SHP77 (cell line): ENCODE measurements around the gene KSR1.
A peak's percentile ranks its signal among the peaks of the same experiment; 100 is the strongest.

Experiments used
- DNase-seq, 2 experiments: peaks; one replicate each; lab custom pipeline; 2025; lab: John Stamatoyannopoulos, UW

KSR1 gene

DNA sequence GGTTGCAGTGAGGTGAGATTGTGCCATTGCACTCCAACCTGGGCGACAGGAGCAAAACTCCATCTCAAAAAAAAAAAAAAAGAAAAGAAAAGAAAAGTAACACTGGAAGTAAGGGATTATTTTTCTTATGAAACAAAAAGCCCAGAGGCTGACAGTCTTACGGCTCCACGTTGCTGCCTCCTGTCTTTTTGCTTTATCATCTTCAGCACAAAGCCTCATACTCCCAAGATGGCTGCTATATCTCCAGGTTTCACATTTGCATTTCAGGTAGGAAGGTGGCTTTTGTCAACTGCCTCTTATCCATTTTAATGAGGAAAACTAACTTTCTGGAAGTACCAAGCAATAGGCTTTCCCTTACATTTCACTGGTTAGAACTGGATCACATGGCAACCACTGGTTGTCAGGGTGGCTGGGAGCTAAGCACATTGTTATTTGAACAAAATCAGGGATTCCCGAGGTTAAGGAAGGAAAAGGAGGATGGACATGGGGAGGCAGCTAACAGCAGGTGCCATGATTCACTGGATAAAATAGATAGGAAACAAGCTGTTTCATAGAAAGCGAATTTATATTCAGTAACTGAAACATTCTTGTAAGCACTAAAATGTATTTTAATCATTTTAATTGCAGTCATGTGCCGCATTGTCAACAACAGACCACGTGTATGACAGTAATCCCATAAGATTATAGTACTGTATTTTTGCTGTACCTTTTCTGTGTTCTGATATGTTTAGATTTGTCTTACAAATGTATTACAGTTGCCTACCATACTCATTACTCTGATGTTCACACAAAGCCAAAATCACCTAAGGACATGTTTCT, 58.6 kb downstream of the KSR1 start:
- no peak for DNase-seq

DNA sequence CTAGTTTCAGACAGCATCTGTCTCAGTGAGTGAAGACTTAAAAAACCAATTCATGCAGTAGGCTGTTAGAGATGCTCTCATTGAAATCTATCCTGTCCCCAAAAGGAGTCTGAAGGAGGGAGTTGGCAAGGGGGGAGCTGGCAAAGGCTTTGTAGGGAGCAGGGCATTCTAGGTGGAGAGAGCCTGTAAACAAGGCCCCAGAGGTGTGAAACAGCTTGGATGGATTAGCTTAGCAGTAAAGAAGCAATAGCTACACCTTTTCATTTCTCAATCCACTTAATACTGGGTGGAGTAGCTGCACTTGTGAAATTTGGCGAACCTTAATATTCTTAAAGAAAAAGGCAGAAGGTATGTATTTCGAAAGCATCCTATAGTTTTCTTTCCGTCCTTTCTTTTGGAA, 61.8 kb downstream of the KSR1 start:
- no peak for DNase-seq

DNA sequence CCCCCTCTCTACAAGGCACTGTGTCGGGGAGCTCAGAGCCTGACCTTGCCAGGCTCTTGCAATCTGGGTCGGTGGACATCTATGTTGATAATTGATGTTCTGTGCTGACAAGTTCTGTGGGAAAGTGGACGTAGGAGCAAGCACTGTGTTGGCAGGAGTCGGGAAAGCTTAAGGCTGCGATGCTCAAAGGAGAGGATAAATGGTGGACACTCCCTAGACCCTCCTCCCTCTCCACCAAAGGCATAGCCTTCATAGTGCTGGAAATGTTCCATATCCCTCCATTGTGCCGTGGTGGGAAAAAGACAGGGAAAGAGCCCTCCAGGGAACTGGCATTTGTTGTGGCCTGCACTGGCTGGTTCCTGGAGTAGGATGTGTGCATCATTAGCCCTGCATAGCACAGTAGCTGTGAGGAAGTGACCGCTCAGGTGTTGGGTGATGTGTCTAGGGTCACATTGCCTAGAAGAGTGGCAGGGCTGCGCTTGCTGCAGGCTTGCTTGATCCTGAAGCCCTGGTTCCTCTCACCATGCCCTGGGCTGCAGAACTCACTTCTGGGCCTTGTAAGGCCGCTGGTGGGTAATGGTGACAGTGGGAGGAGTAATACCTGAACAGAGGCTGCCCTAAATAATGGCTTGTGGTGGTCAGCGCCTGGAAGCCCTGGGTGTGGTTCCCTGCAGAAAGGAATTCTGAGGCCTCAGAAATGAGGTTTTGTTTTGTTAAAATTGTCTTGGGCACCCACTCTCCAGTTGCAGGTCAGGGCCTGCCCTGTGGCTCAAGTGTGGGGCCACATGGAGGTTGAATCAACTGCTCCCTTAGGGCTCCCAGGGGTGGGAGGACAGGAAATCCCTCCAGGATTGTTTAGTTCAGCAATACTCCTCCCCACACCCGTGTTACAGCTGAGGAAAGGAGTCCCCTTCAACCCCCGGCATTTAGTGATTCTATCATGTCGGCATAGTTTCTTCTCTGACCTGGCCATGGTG, 62.6 kb downstream of the KSR1 start:
- no peak for DNase-seq

DNA sequence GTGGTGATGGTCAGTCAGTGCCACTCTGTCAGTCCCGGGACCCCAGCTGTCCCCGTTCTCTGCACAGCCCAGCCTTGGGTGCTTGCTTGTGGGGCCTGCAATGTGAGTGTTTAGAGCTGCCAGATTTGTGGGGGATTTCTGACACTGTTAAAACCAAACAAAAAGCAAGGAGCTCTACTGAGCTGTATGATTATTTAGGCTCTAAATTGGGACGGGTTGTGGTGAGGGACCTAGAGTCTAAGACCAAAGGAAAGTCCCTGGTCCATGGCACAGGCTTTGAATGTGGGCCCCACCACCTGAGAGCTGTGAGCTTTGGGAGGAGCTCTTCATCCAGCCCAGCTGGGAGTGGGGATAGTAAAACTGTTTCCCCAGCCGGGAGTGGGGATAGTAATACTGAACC, 63.3 kb downstream of the KSR1 start:
- no peak for DNase-seq

DNA sequence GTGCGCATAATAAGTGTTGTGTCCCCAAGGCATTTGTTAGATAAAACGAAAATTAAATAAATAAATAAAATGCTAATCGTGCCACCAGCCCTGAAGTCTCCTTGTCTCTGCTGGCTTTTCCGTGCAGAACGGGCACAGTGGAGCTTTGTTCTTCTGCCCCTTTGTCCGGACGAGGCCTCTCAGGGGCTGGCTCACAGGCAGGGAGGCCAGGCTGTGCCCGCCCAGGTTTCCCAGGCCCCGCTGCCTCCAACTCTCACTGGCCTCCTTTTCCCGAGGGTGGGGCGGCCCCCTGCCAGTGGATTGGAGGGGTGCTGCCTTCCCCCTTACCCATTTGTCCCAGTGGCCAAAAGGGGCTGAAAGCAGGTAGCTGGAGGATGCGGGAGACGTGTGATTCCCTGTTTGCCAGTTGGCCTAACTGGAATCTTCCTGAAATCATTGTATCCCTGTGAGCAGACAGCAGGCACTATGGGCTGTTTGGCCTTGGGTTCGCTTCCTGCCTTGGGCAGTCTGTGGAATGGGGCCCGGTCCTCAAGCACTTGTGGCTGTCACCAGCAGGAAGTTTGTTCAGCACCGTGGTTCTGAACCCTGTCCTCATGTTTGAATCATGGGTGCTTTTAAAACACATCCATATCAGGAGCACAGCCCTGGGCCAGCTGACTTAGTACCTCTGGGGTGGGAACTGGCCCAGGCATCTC, 64.4 kb downstream of the KSR1 start:
- DNase-seq = no peak

DNA sequence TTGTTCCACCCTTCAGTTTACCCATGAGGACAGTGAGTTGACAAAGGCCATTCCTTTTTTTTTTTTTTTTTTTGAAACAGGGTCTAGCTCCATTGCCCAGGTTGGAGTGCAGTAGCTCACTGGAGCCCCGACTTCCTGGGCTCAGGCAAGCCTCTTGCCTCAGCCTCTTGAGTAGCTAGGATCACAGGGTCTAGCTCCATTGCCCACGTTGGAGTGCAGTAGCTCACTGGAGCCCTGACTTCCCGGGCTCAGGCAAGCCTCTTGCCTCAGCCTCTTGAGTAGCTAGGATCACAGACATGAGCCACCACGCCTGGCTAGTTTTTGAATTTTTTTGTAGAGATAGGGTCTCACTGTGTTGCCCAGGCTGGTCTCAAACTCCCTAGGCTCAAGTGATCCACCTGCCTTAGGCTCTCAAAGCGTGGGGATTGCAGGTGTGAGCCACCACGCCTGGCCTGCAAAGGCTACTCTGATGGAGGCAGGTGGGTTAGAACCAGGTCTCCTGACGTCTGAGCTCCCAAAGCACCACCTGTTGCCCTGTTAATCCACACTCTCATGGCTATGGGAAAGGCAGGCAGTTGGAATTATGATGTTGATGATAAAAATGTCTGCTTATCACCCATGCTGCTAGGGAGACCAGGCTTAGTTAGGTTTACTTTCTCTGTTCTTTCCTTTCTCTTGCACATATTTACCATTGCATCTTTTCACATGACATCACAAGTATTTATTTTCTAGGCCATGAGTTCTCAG, 65.2 kb downstream of the KSR1 start:
- no peak for DNase-seq

DNA sequence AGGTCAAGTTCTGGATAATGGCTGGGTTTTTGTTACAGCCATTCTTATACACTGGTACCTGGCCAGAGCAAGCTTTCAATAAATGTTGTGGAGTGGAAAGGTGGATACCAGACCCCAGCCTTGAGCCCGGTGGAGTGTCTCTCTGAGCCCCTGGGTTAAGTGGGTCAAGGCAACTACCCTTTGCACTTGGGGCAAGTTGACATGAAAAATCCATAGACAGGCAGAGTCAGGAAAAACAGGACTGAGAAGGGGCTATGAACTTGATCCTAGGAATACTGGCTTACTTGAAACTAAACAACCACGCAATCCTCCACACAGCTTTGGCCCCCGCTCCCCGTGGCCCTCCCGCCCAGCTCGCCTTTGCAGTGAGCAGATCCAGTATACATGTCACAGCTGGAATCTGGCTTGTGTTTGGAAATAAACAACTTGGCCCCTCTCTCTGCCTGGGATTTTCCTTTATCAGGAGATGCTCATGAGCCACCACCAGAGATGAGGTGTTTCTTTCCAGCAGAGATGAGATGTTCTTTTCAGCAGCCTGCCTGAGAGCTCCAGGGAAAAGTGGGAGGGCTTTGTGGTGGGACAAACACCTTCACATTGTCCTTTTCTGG, 65.9 kb downstream of the KSR1 start:
- DNase-seq = no peak

DNA sequence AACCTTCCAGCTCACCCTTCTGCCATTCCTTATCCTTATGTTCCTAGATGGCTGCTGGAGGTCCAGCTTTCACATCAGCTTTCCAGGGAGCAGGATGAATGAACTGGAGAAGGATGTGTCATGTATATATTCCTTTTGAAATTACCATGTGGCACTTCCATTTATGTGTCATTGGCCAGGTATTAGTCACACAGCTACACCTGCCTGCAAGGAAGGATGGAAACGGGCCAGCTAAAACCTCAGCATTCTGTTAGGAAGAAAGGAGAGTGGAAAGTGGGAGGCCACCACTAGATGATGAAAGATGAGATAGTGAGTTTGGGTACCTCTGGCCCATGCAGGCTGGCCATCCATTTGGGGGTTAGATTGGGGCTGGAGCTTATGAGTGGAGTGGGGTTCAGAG, 67.5 kb downstream of the KSR1 start:
- no peak for DNase-seq

DNA sequence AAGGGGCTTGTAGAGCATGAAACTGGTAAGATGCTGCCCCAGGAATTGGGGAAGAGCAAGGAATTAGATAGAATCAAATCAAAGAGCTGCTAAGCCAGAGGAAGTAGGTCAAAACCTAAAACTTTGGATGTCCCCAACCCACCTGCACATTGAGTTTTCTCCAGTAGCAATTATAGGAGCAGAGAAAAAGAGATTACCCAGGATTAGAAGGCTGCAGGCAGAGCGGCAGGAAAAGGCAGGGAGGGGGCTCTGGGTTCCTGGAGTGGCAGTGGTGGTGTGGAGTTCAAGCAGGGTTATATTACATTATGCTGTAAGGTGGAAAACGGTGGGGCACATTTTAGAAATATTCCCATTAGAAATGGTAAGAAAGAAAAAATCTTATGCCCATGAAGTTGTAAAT, 68.3 kb downstream of the KSR1 start:
- DNase-seq = no peak

DNA sequence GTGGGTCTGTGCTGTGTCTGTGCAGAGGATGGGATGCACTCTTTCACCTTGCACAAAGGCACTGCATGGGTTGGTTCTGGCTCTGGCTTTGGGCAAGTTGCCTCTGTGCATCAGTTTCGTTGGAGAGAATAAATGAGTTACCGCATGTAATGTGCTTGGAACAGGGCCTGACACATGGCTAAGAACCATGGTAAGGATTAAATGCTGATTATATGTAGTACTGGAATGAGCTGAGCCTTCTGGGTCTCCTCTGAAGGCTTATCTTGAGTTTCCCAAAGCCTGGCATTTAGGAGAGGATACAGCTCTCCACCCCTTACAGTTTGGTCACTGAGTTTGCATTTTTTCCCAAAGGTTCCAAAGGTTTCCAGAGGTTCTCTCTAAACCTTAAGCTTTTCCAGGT, 69.1 kb downstream of the KSR1 start:
- no peak for DNase-seq

DNA sequence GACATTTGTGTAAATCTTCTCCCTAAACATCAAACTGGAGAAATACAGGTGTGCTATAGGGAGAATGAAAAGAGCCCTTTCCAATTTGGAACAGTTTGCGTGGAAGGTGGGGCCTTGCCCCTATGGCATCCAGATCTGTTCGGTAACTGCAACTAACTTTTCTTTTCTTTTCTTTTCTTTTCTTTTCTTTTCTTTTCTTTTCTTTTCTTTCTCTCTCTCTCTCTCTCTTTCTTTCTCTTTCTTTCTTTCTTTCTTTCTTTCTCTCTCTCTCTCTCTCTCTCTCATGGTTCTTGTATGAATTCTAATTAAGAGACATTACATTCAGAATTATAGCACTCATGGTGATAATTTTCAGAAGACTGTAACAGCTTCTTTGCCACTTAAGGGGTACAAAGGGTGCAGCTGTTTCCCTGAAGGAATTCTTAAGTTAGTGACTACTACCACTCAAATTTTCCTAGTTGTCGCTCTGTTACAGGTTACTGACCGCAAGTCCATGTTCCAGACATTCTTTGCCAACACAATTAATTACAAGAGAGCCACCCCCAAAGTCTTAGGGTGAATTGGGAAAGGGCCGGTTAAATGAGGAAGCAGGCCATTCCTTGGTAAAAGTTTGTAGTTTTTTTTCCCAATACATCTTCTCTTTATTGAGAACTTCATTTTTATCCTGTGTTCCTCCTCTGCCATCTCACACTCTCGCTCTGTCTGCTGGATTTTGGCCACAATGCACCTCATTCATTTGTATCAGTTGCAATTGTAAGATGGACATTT, 69.8 kb downstream of the KSR1 start:
- no peak for DNase-seq

DNA sequence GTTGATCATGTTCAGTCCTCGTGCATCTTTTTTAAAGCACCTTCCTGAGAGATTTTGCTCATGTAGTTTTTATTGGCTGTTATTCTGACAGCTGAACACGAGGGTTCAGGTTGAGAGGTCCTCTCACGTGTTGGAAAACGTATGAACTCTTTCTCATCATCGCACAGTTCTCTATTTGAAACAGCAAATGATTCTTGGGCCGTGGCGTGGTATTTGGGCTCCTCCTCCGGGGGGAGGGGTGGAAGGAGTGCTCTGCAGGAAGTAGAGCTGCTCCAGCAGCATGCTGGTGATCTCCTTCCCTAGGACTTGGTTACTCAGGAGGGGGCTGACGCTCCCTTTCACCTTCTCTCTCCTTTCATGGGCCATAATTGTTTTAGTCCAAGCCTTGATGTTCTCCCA, 70.4 kb downstream of the KSR1 start:
- DNase-seq = no peak

DNA sequence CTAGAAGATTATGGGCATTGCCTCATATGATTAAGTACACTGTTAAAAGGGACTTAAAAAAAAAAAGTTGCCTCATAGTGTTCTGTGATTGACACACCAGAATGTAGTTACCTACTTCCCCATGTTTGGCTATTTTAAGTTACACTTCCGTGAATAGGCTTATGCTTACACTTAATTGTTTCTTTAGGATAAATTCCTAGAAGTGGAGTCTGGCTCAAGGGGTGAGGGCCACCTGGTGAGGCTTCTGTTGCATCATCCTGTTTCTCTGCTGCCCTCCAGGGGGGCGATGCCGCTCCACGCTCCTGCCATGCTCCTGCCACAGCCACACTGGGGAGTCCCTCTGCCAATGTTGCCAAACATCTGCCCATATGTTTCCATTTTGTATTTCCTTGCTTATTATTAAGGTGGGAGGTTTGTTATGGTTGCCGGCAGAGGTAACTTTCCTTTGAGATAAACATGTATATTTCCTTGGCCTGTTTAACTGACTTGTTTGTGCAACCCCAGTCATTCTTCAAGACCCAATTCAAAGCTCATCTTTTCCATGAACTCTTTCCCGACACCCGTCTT, 73.1 kb downstream of the KSR1 start:
- DNase-seq = no peak

DNA sequence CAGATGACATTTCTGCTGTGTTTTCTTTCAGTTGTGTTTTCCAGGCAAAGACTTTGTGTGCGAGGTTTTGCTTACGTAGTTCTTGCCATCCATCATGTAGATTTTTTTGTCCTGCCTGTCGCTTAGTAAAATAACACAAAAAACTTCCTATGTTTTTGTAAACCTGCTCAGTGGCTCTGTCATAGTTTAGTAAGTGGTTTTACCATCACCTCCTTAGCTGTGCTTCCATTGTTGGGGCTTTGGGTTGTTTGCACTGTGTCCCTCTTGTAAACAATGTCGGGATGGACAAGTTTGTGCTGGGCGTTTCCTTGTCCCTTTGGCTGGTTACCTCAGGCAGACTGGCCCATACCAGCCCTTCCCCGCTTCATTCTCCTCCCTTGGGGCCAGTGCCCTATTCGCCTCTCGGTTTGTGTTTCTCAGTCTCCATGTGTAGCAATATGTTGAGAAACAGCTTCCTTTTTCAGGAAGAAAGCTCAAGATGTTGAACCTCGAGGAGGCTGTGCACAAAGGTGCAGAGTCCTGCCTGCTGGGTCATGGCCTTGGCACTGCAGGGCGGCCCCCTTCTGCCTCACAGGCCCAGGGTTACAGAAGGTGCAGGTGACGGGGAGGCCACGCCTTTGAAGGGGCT, 74.6 kb downstream of the KSR1 start:
- DNase-seq = peak in 1 of 2 experiments; percentile 13

DNA sequence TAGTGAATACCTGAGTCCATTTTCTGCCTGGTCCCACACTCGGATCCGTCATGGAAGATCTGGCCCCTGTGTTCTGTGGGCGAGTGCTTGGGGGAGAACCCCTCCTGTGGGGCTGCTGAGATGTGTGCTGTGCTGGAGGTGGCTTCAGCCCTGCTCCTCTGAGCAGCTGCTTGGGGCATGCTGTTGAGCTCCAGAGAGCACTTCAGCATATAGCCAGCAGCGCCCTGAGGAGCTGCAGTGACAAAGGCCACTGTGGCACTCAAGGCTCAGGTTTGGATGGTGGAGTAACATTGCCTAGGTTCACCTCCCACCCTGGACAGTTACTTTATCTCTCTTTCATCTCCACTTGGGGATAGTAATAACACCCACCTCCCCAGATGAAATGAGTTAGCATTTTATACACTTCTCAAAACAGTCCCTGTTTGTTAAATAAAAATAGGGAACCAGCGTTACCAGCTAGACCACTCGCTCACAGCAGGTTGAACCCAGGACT, 75.3 kb downstream of the KSR1 start:
- peak in 1 of 2 experiments; percentile 26 for DNase-seq

DNA sequence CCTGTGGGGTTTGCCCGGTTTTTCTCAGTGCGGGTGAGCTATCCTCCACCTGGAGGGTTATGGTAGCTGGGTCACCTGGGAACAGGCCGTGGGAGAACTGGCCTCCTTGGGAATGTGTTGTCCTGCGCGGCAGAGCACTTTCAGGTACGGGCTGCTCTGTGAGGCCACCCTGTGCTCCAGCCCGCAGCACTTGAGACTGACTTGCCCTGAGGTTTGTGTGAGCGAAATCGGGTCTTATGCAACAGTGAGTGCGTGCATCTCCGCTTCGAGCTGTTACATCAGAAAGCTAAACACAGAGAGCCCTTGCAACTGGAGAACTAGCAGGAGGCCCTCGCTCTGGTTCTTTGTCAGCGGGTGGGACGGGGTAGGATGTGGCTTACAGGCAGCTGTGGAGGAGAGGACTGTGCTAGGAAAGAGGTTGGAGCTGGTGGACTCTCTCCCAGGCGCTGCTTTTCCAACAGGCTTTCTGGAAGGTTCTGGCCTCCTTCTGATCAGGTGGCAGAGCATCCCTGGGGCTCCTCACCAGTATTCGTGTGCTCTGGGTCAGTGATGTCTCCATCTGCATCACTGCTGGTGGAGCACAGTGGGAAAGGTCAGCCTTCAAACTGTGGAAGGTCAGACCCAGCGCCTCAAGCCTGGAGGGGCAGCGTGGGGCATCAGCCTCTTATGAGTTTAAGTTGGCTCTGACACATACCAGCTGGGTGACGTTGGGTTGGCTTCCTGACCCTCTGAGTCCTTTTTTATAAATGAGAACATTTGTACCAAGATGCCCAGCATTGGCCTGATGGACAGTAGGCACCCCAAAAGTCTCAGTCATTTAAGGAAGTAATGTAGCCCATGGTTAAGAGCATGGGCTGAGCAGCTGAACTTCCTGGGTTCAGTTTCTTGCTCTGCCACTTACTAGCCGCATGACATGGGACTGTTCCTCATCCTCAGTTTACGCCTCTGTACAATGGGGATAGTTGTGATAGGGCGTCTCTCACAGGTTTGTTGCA, 76.3 kb downstream of the KSR1 start:
- DNase-seq = no peak

DNA sequence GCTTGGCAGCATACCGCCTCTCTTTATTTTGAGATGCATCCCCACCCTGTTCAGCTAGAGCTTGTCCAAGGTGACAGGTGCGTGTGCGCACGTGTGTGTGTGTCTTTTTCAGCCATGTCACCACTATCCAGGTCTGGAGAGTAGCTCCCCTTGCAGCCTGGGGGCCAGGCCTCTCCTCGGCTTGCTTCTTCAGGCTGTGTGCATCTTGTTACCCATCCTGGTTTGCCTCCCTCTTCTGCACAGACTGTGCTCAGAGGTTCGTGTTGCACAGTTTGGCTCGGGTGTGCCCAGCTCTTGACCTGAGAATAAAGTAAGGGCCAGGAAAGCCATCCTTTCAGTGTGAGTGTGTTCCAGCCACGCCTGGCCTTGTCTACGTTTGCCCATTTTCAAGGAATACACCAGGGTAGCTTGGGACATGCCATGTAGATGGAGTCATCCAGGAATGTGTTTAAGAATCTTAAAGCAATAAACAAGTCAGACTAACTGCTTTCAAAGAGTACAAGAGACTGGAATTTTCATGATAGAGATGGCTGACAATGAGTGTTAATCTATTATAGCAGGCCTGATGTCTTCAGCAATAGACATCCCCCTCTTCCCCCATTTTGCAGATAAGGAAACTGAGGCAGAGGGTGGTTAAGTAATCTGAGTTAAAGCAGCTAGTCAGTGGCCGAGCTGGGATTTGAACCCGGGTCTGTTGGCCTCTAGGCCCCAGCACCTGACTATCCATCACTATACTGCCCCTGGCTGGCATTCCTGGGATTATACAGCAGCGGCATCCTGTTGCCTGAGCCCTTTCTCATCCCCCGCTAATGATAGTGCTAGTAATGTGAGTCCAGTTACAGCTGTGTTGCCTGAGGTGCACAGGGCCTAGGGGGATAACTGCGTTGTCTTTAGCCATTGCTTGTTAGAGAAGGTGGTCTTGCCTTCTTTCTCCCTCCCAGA, 77.9 kb downstream of the KSR1 start:
- DNase-seq = no peak
